GM21737 (cell line): ENCODE data around the gene ZNF143.

Experiments
- ATAC-seq: cut with Tn5 transposase; IDR thresholded peaks from one replicate; pipeline ENCODE4 v1.9.1; 2021; ENCODE audit warnings: mild to moderate bottlenecking, moderate library complexity; ENCODE audit not compliant: unreplicated experiment

ZNF143 gene

DNA sequence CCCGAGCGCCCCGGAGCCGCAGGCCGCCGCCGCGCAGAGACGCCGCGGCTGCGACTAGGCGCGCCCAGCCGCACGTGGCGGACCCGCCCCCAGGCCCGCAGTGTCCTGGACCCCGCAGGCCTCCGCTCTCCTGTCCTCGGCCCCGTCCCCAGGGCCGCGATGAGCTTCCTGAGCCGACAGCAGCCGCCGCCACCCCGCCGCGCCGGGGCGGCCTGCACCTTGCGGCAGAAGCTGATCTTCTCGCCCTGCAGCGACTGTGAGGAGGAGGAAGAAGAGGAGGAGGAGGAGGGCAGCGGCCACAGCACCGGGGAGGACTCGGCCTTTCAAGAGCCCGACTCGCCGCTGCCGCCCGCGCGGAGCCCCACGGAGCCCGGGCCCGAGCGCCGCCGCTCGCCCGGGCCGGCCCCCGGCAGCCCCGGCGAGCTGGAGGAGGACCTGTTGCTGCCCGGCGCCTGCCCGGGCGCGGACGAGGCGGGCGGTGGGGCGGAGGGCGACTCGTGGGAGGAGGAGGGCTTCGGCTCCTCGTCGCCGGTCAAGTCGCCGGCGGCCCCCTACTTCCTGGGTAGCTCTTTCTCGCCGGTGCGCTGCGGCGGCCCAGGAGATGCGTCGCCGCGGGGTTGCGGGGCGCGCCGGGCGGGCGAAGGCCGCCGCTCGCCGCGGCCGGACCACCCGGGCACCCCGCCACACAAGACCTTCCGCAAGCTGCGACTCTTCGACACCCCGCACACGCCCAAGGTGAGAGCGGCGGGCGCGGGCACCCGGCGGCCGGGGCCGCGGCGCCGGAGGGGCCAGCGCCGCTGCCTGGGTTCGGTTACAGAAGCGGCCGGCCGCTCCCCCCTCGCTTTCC lies 113.2 kb downstream of the ZNF143 start:
- peak; percentile 27 for ATAC-seq

DNA sequence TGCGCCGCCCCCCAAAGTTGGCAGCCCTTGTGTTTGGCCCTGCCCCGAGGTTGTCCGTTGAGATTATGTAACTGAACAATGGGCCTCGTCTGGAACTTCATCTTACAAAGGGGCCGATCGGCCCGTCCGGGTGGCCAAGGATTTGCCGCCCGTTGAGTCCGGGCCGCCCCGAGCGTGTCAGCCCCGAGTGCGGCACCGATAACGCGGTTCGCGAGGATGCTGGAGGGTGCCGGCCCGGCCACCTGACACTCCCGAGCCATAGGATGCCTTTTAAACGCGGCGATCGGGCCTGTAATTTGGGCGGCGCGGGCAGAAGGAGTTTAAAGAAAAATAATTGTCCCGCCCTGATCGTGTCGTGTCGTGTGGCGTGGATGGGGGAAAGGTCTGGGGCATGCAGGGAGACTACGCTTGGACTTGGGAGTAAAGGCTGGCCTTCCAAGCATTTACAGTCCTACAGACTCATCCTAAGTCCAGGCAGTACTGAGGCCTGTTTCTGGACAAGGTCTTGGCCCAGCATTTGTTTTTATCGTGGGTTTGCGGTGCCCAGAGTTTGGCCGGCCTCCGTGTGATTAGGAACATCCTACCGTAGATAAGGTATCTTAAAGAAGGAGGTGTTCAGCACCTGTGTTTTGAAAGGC lies 113.9 kb downstream of the ZNF143 start:
- no peak for ATAC-seq

DNA sequence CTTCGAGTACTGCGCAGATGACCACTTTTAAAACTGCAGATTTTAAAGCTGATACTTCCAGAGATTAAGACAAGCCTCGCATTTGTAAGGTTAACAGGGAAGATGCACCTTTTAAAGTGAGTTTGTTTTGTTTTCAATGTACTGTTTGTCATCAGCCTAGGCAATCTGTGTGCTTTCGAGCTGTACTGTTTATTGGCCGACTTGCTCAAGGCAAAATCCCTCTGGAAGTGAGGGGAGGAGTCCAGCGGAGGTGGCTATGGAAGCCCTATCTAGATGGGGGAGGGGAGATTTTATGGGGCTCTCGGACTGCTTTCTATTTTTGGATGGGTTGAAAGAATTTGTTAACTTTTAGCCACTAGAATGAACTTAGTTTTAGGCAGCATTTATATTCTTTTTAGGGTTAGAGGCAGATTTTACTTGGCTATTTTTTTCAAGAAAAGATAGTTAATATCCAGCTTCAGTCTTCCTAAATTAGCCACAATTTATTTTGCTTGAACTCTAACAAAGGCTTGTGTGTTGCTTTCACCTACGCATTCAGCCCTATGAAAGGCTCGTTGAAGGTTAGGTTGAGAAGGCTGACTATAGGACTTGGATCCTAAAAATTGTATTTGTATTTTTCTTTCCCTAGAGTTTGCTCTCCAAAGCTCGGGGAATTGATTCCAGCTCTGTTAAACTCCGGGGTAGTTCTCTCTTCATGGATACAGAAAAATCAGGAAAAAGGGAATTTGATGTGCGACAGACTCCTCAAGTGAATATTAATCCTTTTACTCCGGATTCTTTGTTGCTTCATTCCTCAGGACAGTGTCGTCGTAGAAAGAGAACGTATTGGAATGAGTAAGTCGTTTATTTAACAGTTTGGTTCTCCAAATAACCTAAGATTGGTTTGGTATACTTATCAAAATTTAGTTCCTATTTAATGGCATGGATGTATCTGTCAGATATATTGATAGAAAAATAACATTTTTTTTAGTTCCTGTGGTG lies 114.7 kb downstream of the ZNF143 start:
- ATAC-seq: no peak

DNA sequence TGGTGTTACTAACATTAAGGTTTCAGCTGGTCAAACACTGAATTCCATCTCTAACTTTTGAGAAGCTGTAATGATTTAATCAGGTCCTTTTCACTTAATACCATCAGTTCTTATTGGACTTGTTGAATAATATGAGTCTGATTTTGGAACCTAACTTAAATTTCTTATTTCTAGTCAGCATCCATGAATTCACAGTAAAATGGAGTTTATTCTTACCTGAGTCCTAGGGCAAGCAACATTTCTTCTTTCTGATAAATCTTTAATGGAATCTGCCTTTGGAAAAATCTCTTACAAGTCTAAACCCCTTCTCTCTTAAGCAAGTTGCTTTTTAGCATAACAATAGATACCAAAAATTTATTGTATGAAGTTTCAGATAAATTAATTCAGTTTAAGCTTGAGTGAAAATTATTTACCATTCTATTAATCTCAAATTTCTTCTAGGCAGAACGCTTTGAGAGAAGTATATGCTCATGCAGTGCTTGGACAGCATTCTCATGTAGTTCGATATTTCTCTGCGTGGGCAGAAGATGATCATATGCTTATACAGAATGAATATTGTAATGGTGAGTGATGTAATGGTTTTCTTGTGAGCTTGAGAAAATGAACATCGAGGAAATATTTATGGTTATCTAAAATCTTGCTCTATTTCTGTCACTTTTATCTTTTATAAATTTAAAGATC lies 116.0 kb downstream of the ZNF143 start:
- no peak for ATAC-seq

DNA sequence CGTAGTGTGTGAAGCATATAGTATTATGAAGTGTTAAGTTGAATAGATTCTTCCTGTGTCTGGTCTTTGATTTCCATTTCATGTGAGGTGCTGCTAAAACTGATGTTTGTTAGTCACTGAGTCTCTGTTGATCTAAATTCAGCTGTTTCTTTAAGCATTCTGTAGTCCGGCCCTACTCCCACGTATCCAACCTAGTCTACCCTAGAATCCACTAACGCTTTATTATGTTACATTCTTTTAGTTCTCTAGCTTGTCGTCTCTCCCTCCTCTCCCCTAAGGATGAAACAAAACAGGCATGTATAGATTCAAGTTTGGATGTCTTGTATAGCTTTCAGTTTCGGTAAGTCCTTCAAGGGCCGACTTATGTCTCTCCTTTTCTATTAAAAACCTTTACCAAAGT lies 116.7 kb downstream of the ZNF143 start:
- ATAC-seq: no peak
